Stomach (tissue), 4 donors: ENCODE results near the gene LRRC4B.

ENCODE experiments used
- CTCF ChIP-seq, 7 experiments: fragments of 450-650 bp in 4 of 7; fragments of 200-600 bp in 3 of 7; sonication (generic) in 3 of 7; IDR thresholded peaks; one replicate each; pipeline ENCODE4 v1.5.1; 2016 to 2019; ENCODE audit warnings: antibody characterized with exemption in 7 of 7, control low read depth in 2 of 7, mild to moderate bottlenecking in 1 of 7
- POLR2AphosphoS5 ChIP-seq, 3 donors: sonication (generic); formaldehyde crosslinking; IDR thresholded peaks; one replicate each; pipeline ENCODE4 v1.6.1; 2016; ENCODE audit warnings: antibody characterized with exemption in 3 of 3

- TF ChIP-seq CTCF (IDR thresholded peaks at IDR 0.05) = no peak
- no peak for TF ChIP-seq POLR2AphosphoS5 (IDR thresholded peaks at IDR 0.05)
These were observed 2.0 kb downstream of the LRRC4B start for GRCh38 chr19:50565984-50566903.
